K562 (cell line): ENCODE measurements around the gene GRIN1. TPM values are rescaled to one million over a fixed set of nuclear protein-coding genes. Genes with fewer than 3 reads are reported as not detected.

Experiments used
- ATAC-seq: fragments of 200-7000 bp; cut with Tn5 transposase; 3 replicates; pipeline ENCODE4 v1.9.1; 2020; ENCODE audit warnings: moderate library complexity
- BruUV-seq: library from RNA; stranded (reverse); fragments of 400-500 nt; replicated peaks from 2 replicates; lab custom pipeline; 2021; lab: Mats Ljungman, UMichigan
- CTCF ChIA-PET: fragments of 300-600 bp; formaldehyde crosslinking; extraction: SDS; loops from one replicate; lab custom pipeline; 2021; ENCODE audit warnings: low intra/inter-chr PET ratio; lab: Yijun Ruan, JAX
- POLR2A ChIA-PET: fragments of 300-600, 350-650 bp; sonication (Branson Sonifier 250); formaldehyde crosslinking; extraction: SDS; loops from one replicate; lab custom pipeline; 2021; ENCODE audit warnings: antibody characterized with exemption, inconsistent platforms; lab: Yijun Ruan, JAX
- DNase-seq, 4 experiments: peaks; one replicate each; pipeline versions ENCODE4 v3.0.0 to v3.0.0-alpha.2; 2011 to 2018; ENCODE audit warnings: low spot score in 3 of 4, mixed read lengths in 3 of 4; ENCODE audit errors: extremely low read depth in 1 of 4
- FAIRE-seq: peaks from 2 replicates; lab custom pipeline; 2011; peaks lifted over from hg19 to GRCh38; lab: Jason Lieb, UNC
- H2AFZ ChIP-seq: 2 replicates; pipeline ENCODE4 v1.6.0; 2011; ENCODE audit warnings: low read depth, low read length, control low read depth, inconsistent platforms
- H3K27ac ChIP-seq: fragments of 200-600 bp; 3 replicates; pipeline ENCODE4 v1.8.0; 2011; ENCODE audit warnings: low read depth, mild to moderate bottlenecking, control low read depth, inconsistent platforms, low read length, moderate library complexity, mixed read lengths; ENCODE audit errors: extremely low read depth
- H3K27me3 ChIP-seq, 2 experiments: fragments of 300-600 bp in 1 of 2; 2 replicates in 1 of 2; 3 replicates in 1 of 2; pipeline versions ENCODE4 v1.6.0 to v1.8.0; 2011; ENCODE audit warnings: inconsistent platforms in 2 of 2, low read length in 2 of 2, mild to moderate bottlenecking in 1 of 2, mixed read lengths in 1 of 2, moderate library complexity in 1 of 2; ENCODE audit not compliant: control insufficient read depth in 2 of 2, insufficient read depth in 2 of 2
- H3K36me3 ChIP-seq: fragments of 300-600 bp; 3 replicates; pipeline ENCODE4 v1.8.0; 2011; ENCODE audit warnings: mild to moderate bottlenecking, low read length, inconsistent platforms; ENCODE audit not compliant: control insufficient read depth, insufficient read depth
- H3K4me1 ChIP-seq, 2 experiments: fragments of 200-600 bp in 1 of 2; replicated peaks in 1 of 2; 2 replicates in 1 of 2; 3 replicates in 1 of 2; pipeline versions ENCODE4 v1.5.1 to v1.8.0; 2011; ENCODE audit warnings: inconsistent platforms in 2 of 2, low read length in 2 of 2, mild to moderate bottlenecking in 1 of 2, mixed read lengths in 1 of 2, moderate library complexity in 1 of 2; ENCODE audit not compliant: control insufficient read depth in 2 of 2, insufficient read depth in 2 of 2
- H3K4me2 ChIP-seq: 2 replicates; pipeline ENCODE4 v1.6.1; 2011; ENCODE audit warnings: low read length, control low read depth, inconsistent platforms, mixed read lengths; ENCODE audit not compliant: insufficient read depth
- H3K4me3 ChIP-seq: fragments of 200-600 bp; sonication (generic), shearing (Covaris generic); 2 replicates; pipeline ENCODE4 v1.5.1; 2016; ENCODE audit warnings: control low read depth, inconsistent platforms
- H3K79me2 ChIP-seq: fragments of 200-600 bp; 3 replicates; pipeline ENCODE4 v1.8.0; 2011; ENCODE audit warnings: low read length, inconsistent platforms; ENCODE audit not compliant: control insufficient read depth, insufficient read depth
- H3K9ac ChIP-seq, 2 experiments: 2 replicates each; pipeline versions ENCODE4 v1.6.0 to v1.6.1; 2011; ENCODE audit warnings: low read depth in 2 of 2, low read length in 2 of 2, control low read depth in 1 of 2, inconsistent platforms in 1 of 2, mild to moderate bottlenecking in 1 of 2, mixed read lengths in 1 of 2; ENCODE audit not compliant: insufficient read depth in 1 of 2
- H3K9me1 ChIP-seq: one replicate; pipeline ENCODE4 v1.6.0; 2011; ENCODE audit warnings: inconsistent platforms, mild to moderate bottlenecking, low read length, moderate library complexity; ENCODE audit not compliant: control insufficient read depth, insufficient read depth
- H3K9me3 ChIP-seq: replicated peaks from 2 replicates; pipeline ENCODE4 v1.5.1; 2011; ENCODE audit warnings: low read depth, low read length, inconsistent platforms; ENCODE audit not compliant: control insufficient read depth, insufficient read depth
- H4K20me1 ChIP-seq: replicated peaks from 2 replicates; pipeline ENCODE4 v1.6.1; 2011; ENCODE audit warnings: low read length, inconsistent platforms, mixed read lengths; ENCODE audit not compliant: control insufficient read depth, insufficient read depth
- CREB1 ChIP-seq, 2 experiments: sonication (generic) in 1 of 2; formaldehyde crosslinking in 1 of 2; IDR thresholded peaks; 2 replicates each; pipeline versions ENCODE4 v1.6.1 to v1.8.0; 2012 to 2022; ENCODE audit warnings: inconsistent platforms in 1 of 2, mild to moderate bottlenecking in 1 of 2, missing genetic modification reagents in 1 of 2, moderate library complexity in 1 of 2
- MAZ ChIP-seq, 2 experiments: fragments of 450-650 bp in 1 of 2; sonication (generic) in 1 of 2; formaldehyde crosslinking; IDR thresholded peaks in 1 of 2; conservative IDR thresholded peaks in 1 of 2; 2 replicates each; pipeline versions ENCODE4 v1.4.0 to v1.5.0; 2020; ENCODE audit warnings: mild to moderate bottlenecking in 1 of 2, missing genetic modification reagents in 1 of 2
- MEF2D ChIP-seq: conservative IDR thresholded peaks from 2 replicates; pipeline ENCODE4 v1.6.1; 2016; ENCODE audit warnings: low read depth, missing genetic modification characterization, missing compliant biosample characterization
- RFX1 ChIP-seq: fragments of 450-650 bp; IDR thresholded peaks from 2 replicates; pipeline ENCODE4 v1.6.1; 2016; ENCODE audit warnings: mild to moderate bottlenecking, moderate library complexity
- WGBS: fragments of 100-300 bp; shearing (Covaris generic); methylation state at CpG from one replicate; pipeline ENCODE4 v1.1.6; 2016; ENCODE audit warnings: low coverage, mixed read lengths; ENCODE audit not compliant: insufficient coverage; ENCODE audit errors: missing lambda C conversion rate; 5-methylcytosine and 5-hydroxymethylcytosine counted together
- in situ Hi-C: fragments of 300-500 bp; cut with MboI; formaldehyde crosslinking; loops from 4 replicates; pipeline ENCODE4 v1.15.0; 2018; ENCODE audit warnings: inconsistent platforms, mixed read lengths
- intact Hi-C: fragments of 100-400 bp; cut with micrococcal nuclease; formaldehyde crosslinking; loops from 2 replicates; pipeline ENCODE4 v1.14.2; 2022
- polyA plus RNA-seq, 8 experiments: library from polyadenylated mRNA; depleted of rRNA in 4 of 8; stranded (reverse) in 5 of 8; unstranded in 3 of 8; fragments of >200 nt; fragmentation: Nextera tagmentation in 2 of 8; fragmentation: Illumina TruSeq in 1 of 8; extraction: Ambion mirVana in 2 of 8; extraction: Trizol in 1 of 8; gene quantifications; 2 replicates each; pipeline versions ENCODE4 v1.2.1 to v1.2.3, GENCODE V29; 2011 to 2014; ENCODE audit warnings: inconsistent platforms in 1 of 8, missing spikeins in 1 of 8
- total RNA-seq, 7 experiments: library from RNA; depleted of rRNA in 6 of 7; stranded (reverse); fragments of >200 nt in 6 of 7; fragmentation: Illumina TruSeq in 2 of 7; extraction: Trizol in 2 of 7; gene quantifications; 2 replicates each; pipeline versions ENCODE4 v1.2.1 to v1.2.3, GENCODE V29; 2011 to 2021; ENCODE audit warnings: low replicate concordance in 1 of 7

The GRIN1 gene
- total and polyA plus RNA-seq, 9 of the 15 experiments (the other 6 are each of a cell fraction or from before 2014, with no cell fraction given) = 0.03 to 0.35 (median 0.16) TPM; not detected in 6

GRCh38 chr9:137201205-137201868 lies 62.4 kb downstream of the GRIN1 start (continued):
- 0 out of 4 replicates have a peak, but pooled peaks of 1 of the 2 experiments have one; percentile 1 for TF ChIP-seq MAZ (CRISPR knock-in tag; conservative IDR thresholded peaks at IDR 0.05 in 1 of 2, IDR thresholded peaks at IDR 0.05 in 1 of 2)
- TF ChIP-seq MEF2D (tag) = no peak

GRCh38 chr9:137202966-137203365 lies 64.0 kb downstream of the GRIN1 start:
- H3K4me3 ChIP-seq = no peak overlapping the region
- FAIRE-seq (no peak), ATAC-seq (no peak), DNase-seq (no peak)
- H3K9me3 ChIP-seq = no peaks in the 10 kb centered on the region
- ChIA-PET POLR2A (interaction anchor here (1.5 to 5.7 kb wide), 2 partner anchors 8 to 13 kb away, joined by 5 to 56 read pairs; partner anchors contain the start of genes ANAPC2 and SSNA1), CTCF (no interaction called here)
- no peaks in the 10 kb centered on the region for H3K27me3 ChIP-seq
- 27% methylated on average over 8 of the region's 8 CpGs for WGBS
- H3K27ac ChIP-seq = no peak overlapping the region
- peaks cover 30% of the 10 kb centered on the region; the same call in 2 of the 3 replicates for H3K36me3 ChIP-seq
- TF ChIP-seq RFX1 (no peak), CREB1 (IDR thresholded peaks at IDR 0.05) (0 out of 2 replicates have a peak, but pooled peaks have one; percentile 5), CREB1 (CRISPR knock-in tag; IDR thresholded peaks at IDR 0.05) (no peak)
- intact Hi-C loops = no loop called here
- peaks cover 3% of the 10 kb centered on the region for H3K9me1 ChIP-seq
- peak overlapping the region; percentile 26 for H3K4me2 ChIP-seq
- BruUV-seq = no TSS peak
- peaks cover 5% of the 10 kb centered on the region for H4K20me1 ChIP-seq
- H3K79me2 ChIP-seq = peaks cover 78% of the 10 kb centered on the region
- H2AFZ ChIP-seq = no peak overlapping the region
- peaks cover 41 to 81% of the 10 kb centered on the region in 2 experiments for H3K4me1 ChIP-seq
- in situ Hi-C loops = no loop called here
- H3K9ac ChIP-seq = peak overlapping the region in 1 of 2 experiments; percentile 57; a peak in 1 of 4 replicates
